Sciatic nerve (tissue), 2 donors: Measurements from ENCODE around the gene MAP1LC3B. TPM values are rescaled to one million over a fixed set of nuclear protein-coding genes. Genes with fewer than 3 reads are reported as not detected.
A peak's percentile ranks its signal among the peaks of the same experiment; 100 is the strongest.

Source experiments
- ATAC-seq: fragments of 200-7000 bp; cut with Tn5 transposase; one replicate; pipeline ENCODE4 v1.9.1; 2020; ENCODE audit warnings: mild to moderate bottlenecking, moderate library complexity
- DNase-seq: peaks from one replicate; pipeline ENCODE4 v3.0.0-alpha.2; 2020; ENCODE audit warnings: low spot score
- intact Hi-C: fragments of 100-400 bp; cut with DNase I; formaldehyde crosslinking; loops from one replicate; pipeline ENCODE4 v1.14.2; 2022
- total RNA-seq: library from RNA; stranded (reverse); fragmentation: NEBNext Ultra II Directional; extraction: Animal tissue kit (Norgen Biotek cat#: 25700); gene quantifications from one replicate; pipeline ENCODE4 v1.2.1, GENCODE V29; 2021
- donor health status: DM: no; HTN: no; CAD: no.
- donor health status: DM: no; HTN: no; CAD: no.

Gene MAP1LC3B
- total RNA-seq, result 55.9 TPM

DNA sequence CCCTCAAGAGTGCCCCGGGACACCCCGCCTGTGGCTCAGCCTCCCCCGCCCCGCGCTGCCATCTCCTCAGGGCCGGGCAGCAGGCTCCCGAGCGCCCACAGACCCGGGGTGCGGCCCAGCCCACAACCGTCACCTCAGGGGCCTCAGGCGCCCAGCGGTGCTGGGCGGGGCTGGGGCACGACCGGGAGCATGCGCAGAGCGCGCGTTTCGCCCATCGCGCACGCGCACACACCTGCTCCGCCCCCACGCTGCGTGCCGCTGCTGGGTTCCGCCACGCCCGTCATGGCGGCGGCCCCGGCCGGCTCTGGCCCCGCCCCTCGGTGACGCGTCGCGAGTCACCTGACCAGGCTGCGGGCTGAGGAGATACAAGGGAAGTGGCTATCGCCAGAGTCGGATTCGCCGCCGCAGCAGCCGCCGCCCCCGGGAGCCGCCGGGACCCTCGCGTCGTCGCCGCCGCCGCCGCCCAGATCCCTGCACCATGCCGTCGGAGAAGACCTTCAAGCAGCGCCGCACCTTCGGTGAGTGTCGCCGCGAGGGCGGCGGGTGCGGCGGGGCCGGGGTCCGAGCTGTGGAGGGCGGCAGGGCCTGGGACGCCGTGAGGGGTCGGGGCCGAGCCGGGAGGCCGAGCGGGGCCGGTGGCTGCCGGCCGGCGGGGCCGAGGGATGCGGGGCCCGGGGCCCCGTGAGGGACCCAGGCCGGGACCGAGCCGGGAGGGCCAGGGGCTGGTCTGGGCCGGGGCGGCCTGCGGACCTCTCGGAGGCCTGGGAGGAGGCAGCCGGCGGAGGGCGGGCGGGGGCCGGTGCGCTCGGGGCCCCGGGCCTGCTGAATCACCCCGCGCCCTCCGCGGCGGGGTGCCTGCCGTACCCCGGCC is at the start of gene MAP1LC3B:
TSS of gene MAP1LC3B (plus strand) at position 387 of the 871 bp plus-strand sequence. CDS start at position 479, 92 bp downstream.
- intact Hi-C loops, result loop anchor here (10.0 kb wide), 1 partner anchor 243 kb away; no protein-coding TSS in a partner anchor

DNA sequence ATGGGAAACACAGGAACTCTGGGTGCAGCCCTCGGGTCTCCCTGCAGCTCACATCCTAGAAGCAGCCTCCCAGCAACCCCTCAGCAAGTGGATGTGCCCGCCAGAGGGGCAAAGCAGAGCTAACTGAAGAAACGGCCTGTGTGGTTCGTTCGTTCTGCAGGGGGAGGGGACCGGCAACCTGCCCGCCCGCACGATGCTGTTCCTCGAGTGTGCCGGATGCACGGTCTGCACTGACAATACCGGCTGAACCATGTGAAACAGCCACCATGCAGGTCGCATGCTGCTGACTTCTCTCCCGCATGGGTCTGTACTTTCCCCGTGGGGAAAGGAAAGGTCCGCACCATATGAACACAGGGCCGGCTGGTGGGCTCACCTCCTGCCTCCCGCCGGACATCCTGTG is 49.6 kb upstream of the MAP1LC3B start:
- DNase-seq (no peak), ATAC-seq (no peak)
- intact Hi-C loops, result no loop called here

More for the DNA sequence above, at the start of gene MAP1LC3B:
- peak; percentile 98 for DNase-seq
- peak; percentile 92 for ATAC-seq

GRCh38 chr16:87342978-87343752 is 49.0 kb upstream of the MAP1LC3B start:
- DNase-seq (no peak), ATAC-seq (peak; percentile 18)
- intact Hi-C loops, result no loop called here

GRCh38 chr16:87343753-87344050 is 48.4 kb upstream of the MAP1LC3B start:
- DNase-seq, result no peak
- ATAC-seq, result no peak
- intact Hi-C loops, result no loop called here

- ATAC-seq, result peak; percentile 20
- no peak for DNase-seq
- intact Hi-C loops, result no loop called here
Observed at GRCh38 chr16:87344165-87344930, 47.8 kb upstream of the MAP1LC3B start.

- peak; percentile 51 for ATAC-seq
- no peak for DNase-seq
Observed at GRCh38 chr16:87344931-87345631, 47.1 kb upstream of the MAP1LC3B start.

GRCh38 chr16:87345726-87346424 is 46.3 kb upstream of the MAP1LC3B start:
- DNase-seq, result no peak
- intact Hi-C loops, result no loop called here
- no peak for ATAC-seq

More at GRCh38 chr16:87344931-87345631, 47.1 kb upstream of the MAP1LC3B start:
- intact Hi-C loops, result no loop called here

GRCh38 chr16:87346517-87347060 is 45.5 kb upstream of the MAP1LC3B start:
- DNase-seq (no peak), ATAC-seq (no peak)
- intact Hi-C loops, result no loop called here

GRCh38 chr16:87347932-87348615 is 44.1 kb upstream of the MAP1LC3B start:
- ATAC-seq, result no peak
- no peak for DNase-seq
- intact Hi-C loops, result no loop called here

- DNase-seq (no peak), ATAC-seq (no peak)
- intact Hi-C loops, result no loop called here
Observed at GRCh38 chr16:87348616-87349157, 43.4 kb upstream of the MAP1LC3B start.

DNA sequence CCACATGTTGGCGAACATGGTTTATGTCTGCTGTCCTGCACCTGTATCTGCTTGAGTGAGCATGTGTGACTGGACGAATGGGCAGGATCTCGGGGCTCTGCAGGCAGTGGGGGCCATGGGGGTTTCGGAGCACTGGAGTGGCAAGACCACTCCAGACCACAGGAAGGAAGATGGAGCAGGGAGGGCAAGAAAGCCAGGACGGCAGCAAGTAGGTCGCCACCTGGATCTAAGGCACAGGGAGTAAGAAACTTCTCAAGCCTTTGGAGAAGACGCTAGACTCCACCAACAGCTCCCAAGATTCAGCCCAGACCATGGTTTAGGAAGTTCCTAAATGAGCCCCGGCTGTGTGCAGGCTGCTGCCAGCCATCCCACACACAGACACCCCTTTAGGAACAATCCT is 42.1 kb upstream of the MAP1LC3B start:
- ATAC-seq (no peak), DNase-seq (no peak)
- intact Hi-C loops, result no loop called here

DNA sequence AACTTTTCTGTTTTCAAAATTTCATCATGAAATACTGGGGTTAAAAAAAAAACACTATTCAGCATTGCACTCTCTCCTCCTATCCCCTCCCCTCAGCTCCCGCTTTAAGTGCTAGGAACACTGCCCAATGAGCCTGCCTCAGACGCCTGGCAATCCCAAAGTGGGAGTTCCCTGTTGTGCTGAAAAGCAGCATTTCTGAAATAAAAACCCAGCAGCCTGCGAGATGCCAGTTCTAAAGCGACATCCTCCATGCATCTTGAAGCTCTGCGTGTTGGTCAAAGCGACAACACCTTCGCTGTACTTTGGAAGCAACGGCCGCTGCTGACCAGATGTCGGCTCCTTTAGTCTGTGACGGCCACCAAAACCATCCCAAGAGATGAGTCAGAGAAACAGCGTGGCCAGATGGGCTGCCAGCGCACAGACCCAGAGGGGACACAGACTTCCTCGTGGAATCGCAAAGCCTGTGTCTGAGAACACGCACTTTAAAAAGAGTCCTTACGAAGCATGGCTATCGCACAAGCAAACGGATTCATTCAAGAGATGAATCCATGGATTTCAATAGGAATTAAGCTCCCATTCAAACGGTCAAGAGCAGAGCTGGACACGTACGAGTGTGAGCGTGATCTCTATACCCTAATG is 41.3 kb upstream of the MAP1LC3B start:
- intact Hi-C loops, result no loop called here
- DNase-seq (no peak), ATAC-seq (peak; percentile 49)

GRCh38 chr16:87351320-87351698 is 40.8 kb upstream of the MAP1LC3B start:
- ATAC-seq, result no peak
- DNase-seq, result no peak
- intact Hi-C loops, result no loop called here

DNA sequence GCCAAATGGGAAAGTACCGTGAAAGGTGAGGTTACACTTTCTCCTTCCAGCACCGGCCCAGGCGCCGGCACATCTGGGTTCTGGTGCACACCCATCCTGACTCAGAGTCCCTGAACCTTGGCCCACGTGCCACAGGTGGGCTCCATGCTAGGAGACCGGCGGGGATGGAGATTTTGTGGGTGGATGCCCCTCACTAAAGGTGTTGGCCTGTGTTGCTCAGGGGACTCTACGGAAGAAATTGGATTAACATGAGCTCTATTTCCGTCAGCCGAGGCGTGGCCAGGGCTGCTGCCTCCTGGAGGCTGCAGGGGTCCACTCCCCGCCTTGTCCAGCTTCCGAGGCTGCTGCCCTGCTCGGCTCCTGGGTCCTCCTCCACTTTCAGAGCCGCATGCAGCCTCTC is 39.3 kb upstream of the MAP1LC3B start:
- no peak for DNase-seq
- intact Hi-C loops, result no loop called here

DNA sequence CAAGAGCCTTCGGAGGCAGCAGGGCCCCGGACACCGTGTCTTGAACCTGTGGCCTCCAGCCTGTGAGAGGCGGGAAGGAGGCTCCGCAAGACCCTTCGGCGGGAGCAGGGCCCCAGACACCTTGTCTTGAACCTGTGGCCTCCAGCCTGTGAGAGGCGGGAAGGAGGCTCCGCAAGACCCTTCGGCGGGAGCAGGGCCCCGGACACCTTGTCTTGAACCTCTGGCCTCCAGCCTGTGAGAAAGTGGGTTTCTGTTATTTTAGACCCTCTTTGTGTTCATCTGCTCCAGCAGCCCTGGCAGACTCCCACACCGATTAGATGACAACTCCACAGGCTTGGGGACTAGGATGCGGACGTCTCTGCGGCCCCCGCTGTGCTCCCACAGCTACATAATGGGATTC is 38.5 kb upstream of the MAP1LC3B start:
- no peak for ATAC-seq
- no peak for DNase-seq
- intact Hi-C loops, result no loop called here

More for the DNA sequence above, 39.3 kb upstream of the MAP1LC3B start:
- no peak for ATAC-seq

- ATAC-seq, result no peak
- intact Hi-C loops, result no loop called here
- no peak for DNase-seq
Observed at GRCh38 chr16:87356491-87356853, 35.7 kb upstream of the MAP1LC3B start.

GRCh38 chr16:87358250-87358649 is 33.9 kb upstream of the MAP1LC3B start:
- intact Hi-C loops, result no loop called here
- DNase-seq, result no peak
- no peak for ATAC-seq
